ENCODE data around the gene TAOK3.

TAOK3 gene

GRCh38 chr12:118148287-118148686 is 224.4 kb downstream of the TAOK3 start:
- no peak for DNase-seq (ENCODE audit: low read depth)
- TF ChIP-seq, protein P1, sequence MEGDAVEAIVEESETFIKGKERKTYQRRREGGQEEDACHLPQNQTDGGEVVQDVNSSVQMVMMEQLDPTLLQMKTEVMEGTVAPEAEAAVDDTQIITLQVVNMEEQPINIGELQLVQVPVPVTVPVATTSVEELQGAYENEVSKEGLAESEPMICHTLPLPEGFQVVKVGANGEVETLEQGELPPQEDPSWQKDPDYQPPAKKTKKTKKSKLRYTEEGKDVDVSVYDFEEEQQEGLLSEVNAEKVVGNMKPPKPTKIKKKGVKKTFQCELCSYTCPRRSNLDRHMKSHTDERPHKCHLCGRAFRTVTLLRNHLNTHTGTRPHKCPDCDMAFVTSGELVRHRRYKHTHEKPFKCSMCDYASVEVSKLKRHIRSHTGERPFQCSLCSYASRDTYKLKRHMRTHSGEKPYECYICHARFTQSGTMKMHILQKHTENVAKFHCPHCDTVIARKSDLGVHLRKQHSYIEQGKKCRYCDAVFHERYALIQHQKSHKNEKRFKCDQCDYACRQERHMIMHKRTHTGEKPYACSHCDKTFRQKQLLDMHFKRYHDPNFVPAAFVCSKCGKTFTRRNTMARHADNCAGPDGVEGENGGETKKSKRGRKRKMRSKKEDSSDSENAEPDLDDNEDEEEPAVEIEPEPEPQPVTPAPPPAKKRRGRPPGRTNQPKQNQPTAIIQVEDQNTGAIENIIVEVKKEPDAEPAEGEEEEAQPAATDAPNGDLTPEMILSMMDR (IDR thresholded peaks at IDR 0.05; ENCODE audit: insufficient read depth, low read depth, low read length, missing control alignments): no peak
- no peak overlapping the region for H3K4me3 ChIP-seq (ENCODE audit: low read length)

DNA sequence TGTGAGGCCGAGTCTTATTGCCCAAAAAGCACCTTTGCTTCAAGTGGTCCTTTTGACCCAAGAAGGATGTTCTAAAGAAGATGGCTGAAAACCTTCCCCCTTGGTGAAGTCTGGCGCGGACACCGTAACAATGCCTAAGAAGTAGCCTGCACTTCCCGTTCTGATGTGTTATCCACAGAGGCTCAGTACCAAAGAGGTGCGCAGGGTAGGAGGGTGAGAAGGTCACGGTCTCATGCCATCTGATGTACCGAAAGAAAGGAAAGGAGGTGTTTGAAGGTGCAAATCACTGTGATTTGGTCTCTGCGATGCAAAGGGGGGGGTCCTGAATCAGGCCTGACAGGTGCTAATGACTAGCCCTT is 226.9 kb downstream of the TAOK3 start:
- H3K4me3 ChIP-seq (ENCODE audit: low read length): no peak overlapping the region
- TF ChIP-seq, protein P1 (IDR thresholded peaks at IDR 0.05; ENCODE audit: insufficient read depth, low read depth, low read length, missing control alignments): no peak
- DNase-seq (ENCODE audit: low read depth): no peak

- TF ChIP-seq, protein P1 (IDR thresholded peaks at IDR 0.05; ENCODE audit: insufficient read depth, low read depth, low read length, missing control alignments): no peak
- DNase-seq (ENCODE audit: low read depth): no peak
- no peak overlapping the region for H3K4me3 ChIP-seq (ENCODE audit: low read length)
Observed at GRCh38 chr12:118145113-118145797, 227.5 kb downstream of the TAOK3 start.

- no peak overlapping the region for H3K4me3 ChIP-seq (ENCODE audit: low read length)
- no peak for DNase-seq (ENCODE audit: low read depth)
- TF ChIP-seq, protein P1 (IDR thresholded peaks at IDR 0.05; ENCODE audit: insufficient read depth, low read depth, low read length, missing control alignments): no peak
Observed at GRCh38 chr12:118144499-118144898, 228.2 kb downstream of the TAOK3 start.

GRCh38 chr12:118140825-118141224 is 231.9 kb downstream of the TAOK3 start:
- H3K4me3 ChIP-seq (ENCODE audit: low read length): no peak overlapping the region
- TF ChIP-seq, protein P1 (IDR thresholded peaks at IDR 0.05; ENCODE audit: insufficient read depth, low read depth, low read length, missing control alignments): no peak
- DNase-seq (ENCODE audit: low read depth): no peak

DNA sequence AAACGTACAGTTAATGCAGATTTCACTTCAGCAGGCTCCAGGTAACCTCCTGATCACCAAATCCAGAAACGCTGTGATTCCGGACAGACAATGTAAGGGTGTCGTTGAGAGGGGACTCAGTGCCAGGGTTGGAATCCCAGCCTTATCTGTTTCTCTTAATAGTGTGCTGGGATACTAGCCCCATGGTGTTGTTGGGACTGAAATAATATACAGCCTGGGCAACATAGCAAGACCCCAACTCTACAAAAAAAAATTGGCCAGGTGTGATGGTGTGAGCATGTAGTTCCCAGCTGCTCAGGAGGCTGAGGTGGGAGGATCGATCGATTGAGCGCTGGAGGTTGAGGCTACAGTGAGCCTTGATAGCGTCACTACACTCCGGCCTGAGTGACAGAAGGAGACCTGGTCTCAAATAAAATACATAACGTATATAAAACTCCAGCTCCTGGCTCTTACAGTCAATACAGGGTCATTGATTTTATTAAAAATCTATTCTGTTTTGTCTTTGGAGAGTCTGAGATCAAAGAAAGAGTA is 235.5 kb downstream of the TAOK3 start:
- DNase-seq (ENCODE audit: low read depth): no peak
- H3K4me3 ChIP-seq (ENCODE audit: low read length): peak overlapping the region; percentile 87
- TF ChIP-seq, protein P1 (IDR thresholded peaks at IDR 0.05; ENCODE audit: insufficient read depth, low read depth, low read length, missing control alignments): no peak

DNA sequence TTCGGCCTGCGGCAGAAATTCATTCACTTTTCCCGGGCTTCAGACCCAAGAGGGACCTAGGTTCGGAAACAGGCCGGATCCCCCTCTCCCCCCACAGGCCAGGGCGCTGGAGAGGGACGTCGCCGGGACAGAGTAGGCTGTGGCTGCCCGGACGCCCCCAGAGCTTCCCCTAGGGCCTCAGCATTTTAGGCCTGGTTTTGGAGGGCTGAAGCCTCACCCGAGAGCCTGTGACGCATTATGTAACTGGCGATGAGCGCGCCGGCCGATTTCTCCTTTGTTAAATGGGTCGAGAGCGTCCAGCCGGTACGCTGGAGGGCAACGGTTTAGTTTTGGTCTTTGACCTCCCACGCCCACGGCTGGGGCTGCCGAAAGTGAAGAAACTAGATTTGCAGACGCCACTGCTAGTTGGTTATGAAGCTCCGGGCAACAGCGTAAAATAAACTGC is 236.1 kb downstream of the TAOK3 start:
- TF ChIP-seq, protein P1 (IDR thresholded peaks at IDR 0.05; ENCODE audit: insufficient read depth, low read depth, low read length, missing control alignments): no peak
- peak overlapping the region; percentile 87 for H3K4me3 ChIP-seq (ENCODE audit: low read length)
- DNase-seq (ENCODE audit: low read depth): peak; percentile 55

Measured in epithelial cell of esophagus (primary cell).